HL-60 (cell line): ENCODE results near the gene DCAF11.

Experiments used
- DNase-seq, 2 experiments: peaks; one replicate each; pipeline ENCODE4 v3.0.0-alpha.2; 2010 to 2020; ENCODE audit warnings: low read depth in 1 of 2, low spot score in 1 of 2
- H3K27ac ChIP-seq: fragments of 250-450 bp; sonication (Bioruptor Pico); replicated peaks from 2 replicates; pipeline ENCODE4 v1.5.1; 2020; ENCODE audit warnings: mild to moderate bottlenecking, moderate library complexity
- H3K27me3 ChIP-seq: fragments of 250-450 bp; sonication (Bioruptor Pico); 2 replicates; pipeline ENCODE4 v1.5.1; 2021; ENCODE audit warnings: mild to moderate bottlenecking, moderate library complexity; ENCODE audit not compliant: insufficient read depth, poor library complexity, severe bottlenecking
- H3K4me3 ChIP-seq: replicated peaks from 2 replicates; pipeline ENCODE4 v1.5.1; 2011; ENCODE audit warnings: mild to moderate bottlenecking, control low read depth, low read length; ENCODE audit not compliant: insufficient read depth
- GABPA ChIP-seq: IDR thresholded peaks from 2 replicates; pipeline ENCODE4 v1.6.1; 2012; ENCODE audit warnings: low read depth
- POLR2AphosphoS5 ChIP-seq: IDR thresholded peaks from 2 replicates; pipeline ENCODE4 v1.6.1; 2012; ENCODE audit warnings: low read depth
- SPI1 ChIP-seq: IDR thresholded peaks from 2 replicates; pipeline ENCODE4 v1.6.1; 2012; ENCODE audit warnings: low read depth, mild to moderate bottlenecking, borderline replicate concordance
- TF ChIP-seq, protein P1 (sequence below): IDR thresholded peaks from 2 replicates; pipeline ENCODE4 v1.6.1; 2012; ENCODE audit warnings: low read depth; ENCODE audit not compliant: insufficient replicate concordance
- TF ChIP-seq, protein P2 (sequence below): IDR thresholded peaks from one replicate; pipeline ENCODE4 v1.5.1; 2011; ENCODE audit warnings: low read length, control low read depth, inconsistent platforms; ENCODE audit not compliant: insufficient read depth

Gene DCAF11

DNA sequence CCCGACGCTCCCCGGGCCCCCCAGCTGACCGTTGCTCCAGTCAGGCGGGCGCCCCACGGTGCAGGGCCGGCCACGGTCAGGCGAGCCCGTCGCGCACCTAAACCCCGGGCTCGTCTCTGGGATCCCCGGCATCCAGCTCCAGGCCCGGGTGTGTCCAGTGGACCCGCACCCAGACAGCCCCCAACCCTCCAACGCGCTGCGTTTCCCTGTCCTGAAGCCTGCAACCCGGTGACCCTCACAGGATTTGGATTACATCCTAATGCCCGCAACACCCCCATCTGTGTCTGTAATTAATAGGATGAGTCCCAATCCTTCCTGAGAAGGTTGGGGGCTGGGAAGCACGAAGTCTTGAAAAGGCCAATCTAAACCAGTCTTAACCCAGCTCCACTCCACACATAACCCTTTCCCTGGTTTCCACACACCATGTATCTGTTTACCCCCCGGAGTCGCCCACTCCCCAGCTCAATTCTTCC is 32.8 kb upstream of the DCAF11 start:
- TF ChIP-seq SPI1 (no peak), POLR2AphosphoS5 (no peak), GABPA (no peak)
- TF ChIP-seq, protein P1, sequence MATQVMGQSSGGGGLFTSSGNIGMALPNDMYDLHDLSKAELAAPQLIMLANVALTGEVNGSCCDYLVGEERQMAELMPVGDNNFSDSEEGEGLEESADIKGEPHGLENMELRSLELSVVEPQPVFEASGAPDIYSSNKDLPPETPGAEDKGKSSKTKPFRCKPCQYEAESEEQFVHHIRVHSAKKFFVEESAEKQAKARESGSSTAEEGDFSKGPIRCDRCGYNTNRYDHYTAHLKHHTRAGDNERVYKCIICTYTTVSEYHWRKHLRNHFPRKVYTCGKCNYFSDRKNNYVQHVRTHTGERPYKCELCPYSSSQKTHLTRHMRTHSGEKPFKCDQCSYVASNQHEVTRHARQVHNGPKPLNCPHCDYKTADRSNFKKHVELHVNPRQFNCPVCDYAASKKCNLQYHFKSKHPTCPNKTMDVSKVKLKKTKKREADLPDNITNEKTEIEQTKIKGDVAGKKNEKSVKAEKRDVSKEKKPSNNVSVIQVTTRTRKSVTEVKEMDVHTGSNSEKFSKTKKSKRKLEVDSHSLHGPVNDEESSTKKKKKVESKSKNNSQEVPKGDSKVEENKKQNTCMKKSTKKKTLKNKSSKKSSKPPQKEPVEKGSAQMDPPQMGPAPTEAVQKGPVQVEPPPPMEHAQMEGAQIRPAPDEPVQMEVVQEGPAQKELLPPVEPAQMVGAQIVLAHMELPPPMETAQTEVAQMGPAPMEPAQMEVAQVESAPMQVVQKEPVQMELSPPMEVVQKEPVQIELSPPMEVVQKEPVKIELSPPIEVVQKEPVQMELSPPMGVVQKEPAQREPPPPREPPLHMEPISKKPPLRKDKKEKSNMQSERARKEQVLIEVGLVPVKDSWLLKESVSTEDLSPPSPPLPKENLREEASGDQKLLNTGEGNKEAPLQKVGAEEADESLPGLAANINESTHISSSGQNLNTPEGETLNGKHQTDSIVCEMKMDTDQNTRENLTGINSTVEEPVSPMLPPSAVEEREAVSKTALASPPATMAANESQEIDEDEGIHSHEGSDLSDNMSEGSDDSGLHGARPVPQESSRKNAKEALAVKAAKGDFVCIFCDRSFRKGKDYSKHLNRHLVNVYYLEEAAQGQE = no peak
- TF ChIP-seq, protein P2, sequence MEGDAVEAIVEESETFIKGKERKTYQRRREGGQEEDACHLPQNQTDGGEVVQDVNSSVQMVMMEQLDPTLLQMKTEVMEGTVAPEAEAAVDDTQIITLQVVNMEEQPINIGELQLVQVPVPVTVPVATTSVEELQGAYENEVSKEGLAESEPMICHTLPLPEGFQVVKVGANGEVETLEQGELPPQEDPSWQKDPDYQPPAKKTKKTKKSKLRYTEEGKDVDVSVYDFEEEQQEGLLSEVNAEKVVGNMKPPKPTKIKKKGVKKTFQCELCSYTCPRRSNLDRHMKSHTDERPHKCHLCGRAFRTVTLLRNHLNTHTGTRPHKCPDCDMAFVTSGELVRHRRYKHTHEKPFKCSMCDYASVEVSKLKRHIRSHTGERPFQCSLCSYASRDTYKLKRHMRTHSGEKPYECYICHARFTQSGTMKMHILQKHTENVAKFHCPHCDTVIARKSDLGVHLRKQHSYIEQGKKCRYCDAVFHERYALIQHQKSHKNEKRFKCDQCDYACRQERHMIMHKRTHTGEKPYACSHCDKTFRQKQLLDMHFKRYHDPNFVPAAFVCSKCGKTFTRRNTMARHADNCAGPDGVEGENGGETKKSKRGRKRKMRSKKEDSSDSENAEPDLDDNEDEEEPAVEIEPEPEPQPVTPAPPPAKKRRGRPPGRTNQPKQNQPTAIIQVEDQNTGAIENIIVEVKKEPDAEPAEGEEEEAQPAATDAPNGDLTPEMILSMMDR = no peak
- Histone ChIP-seq H3K4me3 (peak overlapping the region; percentile 49), H3K27me3 (peaks cover 21% of the 10 kb centered on the region), H3K27ac (no peak overlapping the region)
- no peak for DNase-seq

DNA sequence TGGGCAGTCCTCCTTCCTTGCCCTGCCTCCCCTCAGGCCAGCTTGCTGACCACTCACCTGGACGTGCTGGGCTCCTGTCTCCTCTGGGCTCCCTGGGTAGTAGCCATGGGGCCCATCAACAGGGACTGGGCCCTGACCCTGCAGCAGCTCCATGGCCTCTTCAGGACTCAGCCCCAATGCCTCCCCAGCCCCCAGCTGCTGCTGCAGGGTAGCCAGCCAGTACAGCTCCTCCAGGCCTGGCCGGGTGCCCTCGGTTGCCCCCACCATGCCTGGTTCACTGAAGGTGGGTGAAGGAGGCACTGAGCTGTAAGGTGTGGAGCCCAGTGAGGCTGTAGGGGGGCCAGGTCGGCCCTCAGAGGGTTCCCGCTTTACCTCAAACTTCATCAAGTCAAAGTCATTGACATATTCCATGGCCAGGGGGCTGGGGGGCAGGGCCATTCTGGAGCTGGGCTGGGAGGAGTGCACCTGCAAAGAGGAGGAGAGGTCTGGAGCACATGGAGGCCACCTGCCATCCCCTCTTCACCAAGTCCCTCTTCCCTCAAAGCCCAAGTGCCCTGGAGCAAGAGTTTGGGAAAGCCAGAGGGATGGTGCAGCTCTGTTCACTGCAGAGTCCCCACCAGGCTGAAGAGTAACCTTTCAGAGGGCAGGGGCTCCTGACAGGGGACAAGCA is 32.0 kb upstream of the DCAF11 start:
- peaks cover 21% of the 10 kb centered on the region for H3K27me3 ChIP-seq

DNA sequence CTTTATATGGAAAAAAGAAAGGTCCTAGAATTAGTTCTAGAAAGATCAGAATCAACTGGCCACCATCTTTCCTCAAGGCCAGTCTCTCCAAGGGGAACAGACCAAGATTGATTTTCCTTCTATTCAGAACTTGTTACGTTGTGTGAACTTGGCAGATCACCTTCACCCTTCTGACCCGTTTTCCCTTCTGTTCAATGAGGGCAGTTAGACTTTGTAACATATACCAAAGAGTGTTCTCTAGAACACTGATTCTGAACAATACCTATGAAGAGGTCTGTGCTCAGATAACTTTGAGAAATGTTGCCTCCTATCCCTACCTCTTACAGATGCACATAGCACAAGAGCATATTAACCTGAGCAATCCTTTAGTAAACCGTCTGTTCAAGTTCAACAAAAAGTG is 31.1 kb upstream of the DCAF11 start:
- TF ChIP-seq, protein P1 = no peak
- TF ChIP-seq GABPA (no peak), SPI1 (no peak), POLR2AphosphoS5 (no peak)
- TF ChIP-seq, protein P2 = no peak
- Histone ChIP-seq H3K4me3 (no peak overlapping the region), H3K27me3 (peaks cover 21% of the 10 kb centered on the region), H3K27ac (no peak overlapping the region)
- DNase-seq = no peak

More for the DNA sequence above, 32.0 kb upstream of the DCAF11 start:
- Histone ChIP-seq H3K27ac (no peak overlapping the region), H3K4me3 (no peak overlapping the region)
- no peak for DNase-seq
- TF ChIP-seq, protein P1 = no peak
- TF ChIP-seq, protein P2 = no peak
- TF ChIP-seq POLR2AphosphoS5 (no peak), SPI1 (no peak), GABPA (no peak)
